Activated naive CD4-positive, alpha-beta T cell treated with anti-CD3 and anti-CD28 coated beads, Interleukin-2, amount 50 U/mL, for 16 hours (primary cell): ENCODE measurements around the gene NEURL4.
"Not testable (repeated sequence)": the region's sequence is repeated elsewhere in the genome, so short reads cannot be mapped to it uniquely, and the experiment has no call there.

Experiments
- DNase-seq: peaks from one replicate; pipeline ENCODE4 v3.0.0-alpha.2; 2020

The NEURL4 gene

DNA sequence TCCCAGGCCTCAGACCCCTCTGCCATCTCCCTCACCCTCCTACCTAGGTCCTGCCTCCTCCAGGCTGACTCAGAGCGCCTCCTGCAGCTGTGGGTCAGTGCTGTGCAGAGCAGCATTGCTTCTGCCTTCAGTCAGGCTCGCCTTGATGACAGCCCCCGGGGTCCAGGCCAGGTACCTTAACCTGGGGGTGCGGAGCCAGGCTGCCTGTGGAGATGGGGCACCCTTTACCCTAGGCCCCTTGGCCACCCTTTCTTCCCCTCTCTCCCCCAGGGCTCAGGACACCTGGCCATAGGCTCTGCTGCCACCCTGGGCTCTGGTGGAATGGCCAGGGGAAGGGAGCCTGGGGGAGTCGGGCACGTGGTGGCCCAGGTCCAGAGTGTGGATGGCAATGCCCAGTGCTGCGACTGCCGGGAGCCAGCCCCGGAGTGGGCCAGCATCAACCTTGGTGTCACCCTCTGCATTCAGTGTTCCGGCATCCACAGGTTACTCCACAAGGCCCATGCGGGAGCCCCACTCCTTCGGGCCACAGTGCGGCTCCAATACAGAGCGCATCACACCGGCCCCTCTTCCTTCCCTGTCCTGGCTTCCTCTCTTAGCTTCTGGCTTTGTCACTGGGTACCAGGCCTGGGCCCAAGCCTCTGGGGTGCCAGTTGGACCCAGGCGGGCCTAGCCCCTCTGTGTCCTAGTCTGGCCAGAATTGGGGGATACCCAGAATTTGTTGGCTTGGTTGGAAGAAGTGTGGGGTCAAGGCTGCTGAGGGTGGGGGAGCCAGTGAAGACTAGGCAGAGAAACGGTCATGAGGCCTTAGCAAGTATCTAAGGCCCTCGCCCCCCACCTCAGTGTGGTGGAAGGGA lies 17.9 kb upstream of the NEURL4 start:
- no peak for DNase-seq

DNA sequence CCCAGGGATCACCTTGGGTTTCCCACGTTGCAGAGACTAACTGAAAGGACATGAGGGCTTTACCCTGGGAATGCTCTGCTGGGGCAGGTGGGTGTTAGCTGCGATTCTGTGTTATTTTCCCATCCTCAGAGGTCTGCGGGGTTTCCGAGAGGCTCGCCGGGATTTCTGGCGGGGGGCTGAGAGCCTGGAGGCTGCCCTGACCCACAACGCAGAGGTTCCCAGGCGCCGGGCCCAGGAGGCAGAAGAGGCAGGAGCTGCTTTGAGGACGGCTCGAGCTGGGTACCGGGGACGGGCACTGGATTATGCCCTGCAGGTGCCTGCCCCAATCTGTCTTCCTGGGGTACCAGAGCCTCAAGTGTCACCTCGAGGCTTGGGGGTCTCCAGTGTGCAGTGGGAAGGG lies 14.1 kb upstream of the NEURL4 start:
- no peak for DNase-seq

DNA sequence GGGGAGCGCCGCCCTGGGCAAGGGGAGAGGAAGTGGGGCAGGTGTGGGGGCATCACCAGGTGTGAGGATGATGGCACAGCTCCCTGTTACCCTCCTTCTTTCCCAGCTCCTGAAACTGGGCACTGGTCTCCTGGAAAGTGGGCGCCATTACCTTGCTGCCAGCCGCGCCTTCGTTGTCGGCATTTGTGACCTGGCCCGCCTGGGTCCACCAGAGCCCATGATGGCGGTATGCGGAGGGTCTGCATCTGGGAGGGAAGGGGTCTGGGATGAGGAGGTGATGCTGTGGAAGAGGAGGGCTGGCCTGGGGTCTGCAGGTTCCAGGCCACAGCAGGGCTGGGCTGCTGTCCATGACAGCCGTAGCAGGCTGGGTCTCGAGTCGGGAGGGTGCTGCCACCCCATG lies 12.7 kb upstream of the NEURL4 start:
- DNase-seq, result no peak

DNA sequence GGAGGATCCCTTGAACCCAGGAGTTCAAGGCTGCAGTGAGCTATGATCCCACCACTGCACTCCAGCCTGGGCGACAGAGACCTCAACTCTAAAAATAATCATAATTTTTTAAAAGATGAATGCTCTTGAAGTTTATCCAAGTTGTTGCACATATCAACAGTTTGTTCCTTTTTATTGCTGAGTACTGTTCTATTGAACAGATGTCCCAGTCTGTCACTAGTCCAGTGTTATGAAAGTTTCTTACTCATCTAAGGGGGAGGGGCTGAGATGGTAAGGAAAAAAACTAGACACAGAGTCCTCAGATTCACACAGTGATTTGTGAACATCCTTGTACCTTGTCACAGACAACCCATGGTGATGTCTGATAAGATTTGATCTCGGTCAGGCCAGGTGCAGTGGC lies 11.0 kb upstream of the NEURL4 start:
- DNase-seq, result no peak

DNA sequence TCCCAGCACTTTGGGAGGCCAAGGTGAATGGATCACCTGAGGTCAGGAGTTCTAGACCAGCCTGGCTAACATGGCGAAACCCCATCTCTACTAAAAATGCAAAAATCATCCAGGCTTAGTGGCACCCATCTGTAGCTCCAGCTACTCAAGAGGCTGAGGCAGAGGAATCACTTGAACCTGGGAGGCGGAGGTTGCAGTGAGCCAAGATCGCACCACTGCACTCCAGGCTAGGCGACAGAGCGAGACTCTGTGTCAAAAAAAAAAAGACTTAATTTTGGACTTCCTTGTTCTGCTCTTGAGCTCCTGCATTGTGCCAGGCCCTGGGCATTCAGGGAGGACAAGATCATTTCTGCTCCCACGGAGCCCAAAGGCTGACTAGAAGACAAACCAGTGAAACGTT lies 8.5 kb upstream of the NEURL4 start:
- DNase-seq, result not testable (repeated sequence)

DNA sequence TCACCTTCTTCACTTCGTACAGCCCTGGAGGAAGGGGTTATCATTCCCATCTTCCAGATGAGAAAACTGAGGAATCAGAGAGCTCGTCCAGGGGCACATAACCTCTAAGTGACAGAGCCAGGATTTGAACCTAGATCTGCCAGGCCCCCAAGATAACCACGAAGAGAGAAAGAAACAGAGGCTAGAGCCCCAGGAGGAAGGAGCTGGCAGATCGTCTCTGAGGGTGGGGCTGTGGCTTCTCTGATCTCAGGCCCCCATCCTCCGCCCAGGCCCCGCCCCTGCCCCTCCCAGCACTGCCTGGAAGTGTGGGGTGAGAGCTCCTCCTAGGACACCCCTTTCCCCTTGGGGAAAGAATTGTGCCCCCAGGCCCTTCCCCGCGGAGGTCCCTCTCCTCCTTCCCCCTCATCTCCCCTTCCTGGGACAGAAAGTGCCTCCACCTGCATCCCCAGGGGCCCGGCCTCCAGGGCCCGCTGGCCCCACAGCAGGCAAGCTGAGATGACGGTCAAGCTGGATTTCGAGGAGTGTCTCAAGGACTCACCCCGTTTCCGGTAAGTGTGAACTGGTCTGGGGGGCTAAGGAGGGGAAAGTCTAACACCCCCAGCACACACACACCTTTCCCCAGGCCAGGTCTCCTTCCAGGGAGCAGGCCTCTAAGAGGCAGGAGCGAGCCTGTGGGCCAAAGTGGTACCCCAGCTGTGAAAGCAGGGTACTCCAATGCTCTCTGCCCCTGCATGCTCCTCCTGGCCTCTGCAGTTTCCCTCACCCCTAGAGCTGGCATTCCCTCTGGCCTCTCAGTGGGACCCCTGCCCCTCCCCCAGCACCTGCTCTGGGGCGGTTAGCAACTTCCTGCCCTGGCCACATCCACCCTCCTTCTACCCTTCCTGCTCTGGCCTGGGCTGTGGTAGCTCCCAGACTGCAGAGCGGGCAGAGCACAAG lies 7.4 kb upstream of the NEURL4 start, which contains the start of gene ACAP1:
ACAP1 (plus strand) TSS at position 290 of the 936 bp plus-strand sequence; CDS start at position 496, 206 bp downstream.
- DNase-seq, result peak; percentile 83

DNA sequence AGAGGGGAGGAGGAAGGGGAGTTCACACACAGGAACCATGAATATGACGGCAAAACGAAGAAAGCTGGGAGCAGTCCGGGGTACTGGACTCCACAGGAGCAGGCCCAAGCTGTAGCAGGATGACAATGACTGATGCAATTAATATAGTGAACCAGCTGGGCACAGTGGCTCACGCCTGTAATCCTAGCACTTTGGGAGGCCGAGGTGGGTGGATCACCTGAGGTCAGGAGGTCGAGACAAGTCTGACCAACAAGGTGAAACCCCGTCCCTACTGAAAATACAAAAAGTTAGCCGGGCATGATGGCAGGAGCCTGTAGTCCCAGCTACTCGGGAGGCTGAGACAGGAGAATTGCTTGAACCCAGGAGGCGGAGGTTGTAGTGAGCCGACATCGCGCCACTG lies 6.6 kb upstream of the NEURL4 start:
- not testable (repeated sequence) for DNase-seq

DNA sequence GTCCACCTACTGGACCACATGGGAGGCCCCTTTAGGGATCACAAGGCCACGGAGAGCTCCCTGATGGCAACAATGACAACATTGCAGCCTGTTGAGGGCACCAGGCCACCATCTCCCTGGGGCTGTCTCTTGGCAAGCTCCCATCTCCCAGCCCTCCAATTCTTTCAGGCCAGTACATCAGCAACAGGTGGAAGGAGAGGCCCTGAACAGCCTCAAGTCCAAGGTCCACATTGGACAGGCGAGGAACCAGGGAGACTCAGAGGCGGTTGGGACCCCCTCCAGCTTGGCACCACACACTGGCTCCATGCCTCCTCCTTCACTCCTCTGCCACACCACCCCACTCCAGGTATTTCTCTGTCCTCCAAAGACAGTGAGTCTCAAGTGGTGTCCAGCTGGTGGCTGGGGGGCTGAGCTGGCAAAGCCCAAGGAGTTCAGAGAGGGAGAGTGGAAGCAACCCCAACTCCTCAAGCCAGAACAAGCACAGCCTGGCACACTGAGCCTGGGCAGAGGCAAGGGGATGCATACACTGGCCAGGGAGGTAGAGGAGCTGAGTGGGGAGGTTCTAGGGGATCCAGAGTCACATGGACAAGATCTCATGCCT lies 5.9 kb upstream of the NEURL4 start:
- no peak for DNase-seq

DNA sequence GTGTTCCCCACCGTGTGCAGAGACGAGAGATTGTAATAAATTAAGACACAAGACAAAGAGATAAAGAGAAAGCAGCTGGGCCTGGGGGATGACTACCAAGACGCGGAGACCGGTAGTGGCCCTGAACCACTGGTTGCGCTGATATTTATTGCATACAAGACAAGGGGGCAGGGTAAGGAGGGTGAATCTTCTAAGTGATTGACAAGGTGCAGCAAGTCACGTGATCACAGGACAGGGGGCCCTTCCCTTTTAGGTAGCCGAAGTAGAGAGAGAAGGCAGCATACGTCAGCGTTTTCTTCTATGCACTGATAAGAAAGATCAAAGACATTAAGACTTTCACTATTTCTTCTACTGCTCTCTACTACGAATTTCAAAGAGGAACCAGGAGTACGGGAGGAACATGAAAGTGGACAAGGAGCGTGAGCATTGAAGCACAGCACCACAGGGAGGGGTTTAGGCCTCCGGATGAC lies 3.5 kb upstream of the NEURL4 start:
- not testable (repeated sequence) for DNase-seq

DNA sequence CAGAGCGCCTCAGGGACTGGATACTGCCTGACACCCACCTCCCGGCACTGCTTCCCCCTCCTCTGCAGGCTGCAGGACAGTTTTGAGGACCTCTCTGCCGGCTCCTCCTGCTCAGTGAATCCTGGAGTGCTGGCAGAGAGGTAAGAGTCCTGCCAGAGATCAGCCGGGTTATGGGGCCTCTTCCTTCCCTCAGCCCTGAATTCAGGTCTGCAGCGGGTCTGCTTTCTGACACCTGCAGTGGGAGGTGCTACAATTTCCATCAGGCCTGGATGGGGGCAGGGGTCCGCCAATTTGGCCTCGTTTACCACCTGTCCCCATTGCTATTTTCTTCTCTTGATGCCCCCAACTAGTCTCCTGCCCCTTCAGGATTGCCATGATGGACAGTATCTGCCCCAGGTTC lies 3.0 kb upstream of the NEURL4 start:
- no peak for DNase-seq

DNA sequence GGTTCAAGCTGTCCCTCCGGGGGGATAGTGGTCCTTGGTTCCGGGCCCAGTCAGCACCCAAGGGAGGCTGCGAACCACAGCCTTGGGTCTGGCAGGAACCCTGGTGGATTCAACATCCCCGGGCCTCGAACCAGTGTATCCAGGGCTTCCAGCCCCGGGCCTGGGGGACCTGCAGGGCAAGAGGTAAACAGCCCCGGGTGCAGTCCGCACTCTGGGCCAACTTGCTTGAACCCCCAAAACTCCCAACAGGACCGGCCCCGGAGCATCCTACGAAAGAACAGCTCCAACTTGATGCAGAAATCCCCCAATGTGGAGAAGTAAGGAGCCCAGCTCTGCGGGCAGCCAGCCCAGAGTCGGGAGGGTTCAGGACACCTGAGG lies 1.5 kb upstream of the NEURL4 start:
- peak; percentile 12 for DNase-seq

DNA sequence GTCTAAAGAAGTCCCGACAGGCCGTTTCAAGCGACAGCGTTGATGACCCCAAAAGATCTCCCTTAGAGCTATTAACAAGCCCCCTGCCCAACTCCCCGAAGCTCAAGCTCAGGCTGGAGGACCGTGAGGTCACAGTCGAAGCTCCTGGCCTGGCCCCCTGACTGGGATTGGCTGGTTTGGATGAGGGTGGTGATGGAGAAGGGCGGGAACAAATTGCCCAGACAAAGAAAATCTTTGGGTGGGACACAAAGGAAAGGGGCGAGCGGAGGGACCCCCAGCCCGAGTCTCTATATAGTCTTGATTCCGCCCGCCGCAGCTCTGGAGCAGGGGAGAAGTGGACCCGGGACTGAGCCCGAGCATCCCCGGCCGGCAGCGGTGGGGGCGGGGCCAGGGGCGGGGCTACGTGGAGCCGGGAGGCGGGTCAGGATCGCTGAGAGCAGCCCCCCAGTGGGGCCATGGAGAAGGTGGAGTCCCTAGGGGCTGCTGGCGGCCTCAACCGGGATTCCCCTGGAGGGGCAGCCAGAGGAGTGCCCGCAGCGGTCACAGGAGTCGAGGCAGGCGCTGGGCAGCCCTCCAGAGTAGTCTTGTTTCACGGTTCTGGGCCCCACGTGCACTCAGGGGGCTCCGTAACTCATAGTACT lies 982 bp upstream of the NEURL4 start:
- DNase-seq, result peak; percentile 83

DNA sequence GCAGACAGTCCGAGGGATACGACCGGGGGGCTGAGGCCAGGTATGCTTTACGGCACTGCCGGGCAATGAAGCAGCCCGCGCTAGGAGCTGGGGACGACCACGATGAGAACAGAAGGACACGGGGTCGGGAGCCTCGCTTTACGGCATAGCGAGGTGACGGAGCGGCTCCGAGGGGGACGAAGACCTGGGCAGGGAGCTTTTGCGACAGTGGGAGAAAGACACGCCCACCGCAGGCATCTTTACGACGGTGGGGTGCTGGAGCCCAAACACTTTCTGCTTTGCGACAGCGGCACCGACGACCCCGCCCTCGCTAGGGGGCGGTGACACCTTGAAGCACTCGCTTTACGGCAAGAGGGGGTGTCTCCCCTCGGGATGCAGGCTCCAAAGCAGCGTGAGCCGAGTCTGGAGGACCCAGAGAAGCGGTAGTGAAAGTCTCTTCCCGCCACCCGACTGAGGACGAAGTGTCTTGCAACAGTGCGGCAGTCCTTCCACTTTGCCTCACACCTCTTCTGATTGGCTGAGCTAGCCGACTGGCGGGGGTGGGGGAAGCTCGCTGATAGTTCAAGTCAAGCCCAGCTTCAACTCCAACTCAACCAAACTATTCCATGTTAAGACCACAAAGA lies 350 bp upstream of the NEURL4 start:
- peak; percentile 96 for DNase-seq

DNA sequence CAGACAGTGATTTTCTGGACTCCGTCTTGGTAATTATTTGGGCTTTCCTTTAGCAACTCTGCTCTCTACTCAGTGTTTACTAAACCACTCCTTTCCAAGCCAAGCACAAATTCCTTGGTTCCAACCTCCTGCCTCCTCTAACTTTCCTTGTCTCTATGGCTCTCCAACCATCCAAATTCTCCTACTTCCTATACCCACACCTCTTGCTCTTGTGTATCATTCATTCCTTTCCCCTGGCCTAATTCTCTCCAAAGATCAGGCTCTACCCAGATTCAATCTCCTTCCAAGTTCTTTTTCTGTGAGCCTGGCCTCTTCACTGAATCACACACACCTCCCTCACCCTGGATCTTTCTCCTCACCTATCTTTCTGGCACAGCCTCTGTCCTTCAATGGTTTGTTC lies 1.1 kb downstream of the NEURL4 start:
- no peak for DNase-seq

DNA sequence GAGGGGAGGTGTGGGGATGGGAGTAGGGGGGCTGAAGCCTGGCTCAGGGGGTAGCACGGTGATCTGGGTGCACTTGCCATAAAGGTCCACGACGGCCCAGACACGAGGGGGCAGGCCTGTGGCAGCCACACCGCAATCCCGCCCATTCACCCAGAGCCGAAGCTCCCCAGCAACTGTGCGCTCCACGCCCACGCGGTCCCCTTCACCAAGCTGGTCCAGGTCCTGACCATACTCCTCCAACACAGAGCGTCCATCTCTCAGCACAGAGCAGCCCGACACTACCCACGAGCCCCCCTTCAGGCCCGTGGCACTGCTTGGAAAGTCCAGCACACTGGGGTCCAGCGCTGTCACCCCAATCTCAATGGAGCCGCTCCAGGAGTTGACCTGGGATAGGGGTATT lies 1.6 kb downstream of the NEURL4 start:
- DNase-seq, result no peak

DNA sequence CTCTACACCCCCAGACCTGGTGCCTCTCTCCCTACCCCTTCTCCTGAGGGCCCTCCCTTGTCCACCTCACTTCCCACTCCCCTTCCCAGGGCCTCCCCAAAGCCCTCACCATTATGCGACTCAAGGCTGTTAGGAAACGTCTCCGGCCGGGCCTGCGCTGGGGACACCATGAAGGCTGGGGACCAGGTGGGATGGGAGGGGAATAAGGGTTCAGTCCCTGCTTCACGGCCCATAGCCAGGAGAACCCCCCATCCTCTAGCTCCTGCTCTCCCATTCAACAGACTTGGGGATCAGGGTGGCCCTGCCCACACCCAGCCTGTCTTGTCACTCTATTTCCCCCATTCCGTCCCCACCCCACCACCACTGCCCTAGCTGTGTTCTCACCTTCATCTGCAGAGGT lies 2.1 kb downstream of the NEURL4 start:
- no peak for DNase-seq

DNA sequence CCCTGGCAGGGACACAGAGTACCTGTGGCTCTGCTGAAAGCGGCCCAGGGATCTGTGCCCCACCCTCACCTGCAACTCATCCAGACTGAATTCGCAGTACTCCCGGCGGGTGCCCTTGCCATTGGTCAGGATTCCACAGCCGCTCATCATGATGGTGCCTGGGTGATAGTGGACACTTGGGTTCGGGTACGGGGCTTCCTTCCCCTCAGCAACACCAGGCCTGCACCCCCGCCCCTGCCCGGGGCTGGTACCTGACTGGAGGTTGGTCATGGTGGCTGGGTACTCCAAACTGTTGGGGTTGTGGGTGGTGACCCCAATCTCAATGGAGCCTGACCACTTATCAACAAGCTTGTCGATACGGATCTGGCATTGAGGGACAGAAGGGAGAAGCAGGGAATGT lies 2.9 kb downstream of the NEURL4 start:
- DNase-seq, result no peak

DNA sequence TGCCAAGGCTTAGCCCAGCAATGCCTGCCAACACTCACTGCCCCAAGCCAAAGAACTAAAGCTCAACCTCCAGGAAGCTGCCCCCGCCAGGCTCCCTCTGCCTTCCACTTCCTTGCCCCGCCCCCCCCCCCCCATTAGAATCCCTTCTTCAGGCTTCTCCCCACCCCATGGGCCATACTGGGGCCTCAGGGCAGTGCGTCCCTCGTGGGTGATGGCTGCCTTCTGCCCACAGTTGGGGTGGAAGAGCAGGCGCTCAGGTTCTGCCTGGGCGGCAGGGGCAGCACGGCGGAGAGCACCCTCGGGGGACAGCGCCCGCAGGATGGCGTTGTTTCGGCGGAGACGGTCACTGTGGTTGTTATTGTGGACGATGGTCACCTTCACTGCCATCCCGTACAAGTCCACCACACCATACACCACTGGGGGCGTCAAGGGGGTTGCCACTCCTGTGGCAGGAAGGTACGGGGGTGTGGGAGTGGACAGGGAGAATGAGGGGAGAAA lies 4.1 kb downstream of the NEURL4 start:
- no peak for DNase-seq

DNA sequence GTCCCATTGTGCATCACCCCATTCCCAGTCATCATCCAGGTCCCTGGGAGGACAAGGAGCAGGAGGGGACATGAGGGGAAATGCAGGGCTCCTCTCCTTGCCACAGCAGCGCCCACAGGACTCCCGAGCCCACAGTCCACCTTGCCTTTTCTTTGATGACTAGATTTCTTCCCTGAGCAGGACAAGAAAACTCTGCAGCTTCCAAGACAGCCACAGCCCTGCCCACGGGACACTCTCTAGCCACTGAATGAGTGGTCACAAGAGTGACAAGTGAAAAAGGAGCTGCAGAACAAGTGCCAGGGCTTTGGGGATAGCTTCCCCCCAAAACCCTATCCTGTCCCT lies 4.7 kb downstream of the NEURL4 start:
- DNase-seq, result no peak

DNA sequence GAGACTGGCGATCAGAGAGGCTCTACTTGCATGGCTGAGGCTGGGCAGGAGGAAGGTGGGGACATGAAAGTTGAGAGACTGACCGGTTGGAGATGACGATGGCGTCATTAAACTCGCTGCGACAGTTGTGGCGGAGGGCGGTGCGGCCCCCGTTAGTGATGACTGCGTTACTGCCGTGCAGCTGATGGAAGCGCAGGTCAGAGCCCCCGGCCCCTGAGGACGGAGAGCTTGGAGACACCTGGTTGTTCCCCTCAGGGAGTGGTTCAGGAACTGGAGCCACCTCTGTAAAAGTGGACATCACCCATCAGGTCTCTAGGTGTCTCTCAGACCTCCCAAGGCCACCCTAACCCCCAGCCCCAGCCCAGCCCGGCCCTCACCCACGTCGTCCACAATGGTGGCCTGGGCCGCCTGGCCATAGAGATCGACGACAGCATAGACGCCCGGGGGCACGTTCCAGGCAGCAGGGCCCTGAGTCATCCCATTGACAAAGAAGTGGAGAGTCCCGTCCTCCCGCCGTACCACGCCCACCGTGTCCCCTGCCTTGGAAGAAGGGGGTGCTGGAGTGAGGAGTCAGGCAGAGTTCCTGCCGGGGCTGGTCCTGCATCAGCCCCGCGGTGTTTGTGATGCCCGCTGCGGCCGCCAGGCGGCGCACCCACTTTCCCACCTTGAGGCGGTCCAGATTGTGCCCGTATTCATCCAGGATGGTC lies 5.3 kb downstream of the NEURL4 start:
- DNase-seq, result peak; percentile 64

DNA sequence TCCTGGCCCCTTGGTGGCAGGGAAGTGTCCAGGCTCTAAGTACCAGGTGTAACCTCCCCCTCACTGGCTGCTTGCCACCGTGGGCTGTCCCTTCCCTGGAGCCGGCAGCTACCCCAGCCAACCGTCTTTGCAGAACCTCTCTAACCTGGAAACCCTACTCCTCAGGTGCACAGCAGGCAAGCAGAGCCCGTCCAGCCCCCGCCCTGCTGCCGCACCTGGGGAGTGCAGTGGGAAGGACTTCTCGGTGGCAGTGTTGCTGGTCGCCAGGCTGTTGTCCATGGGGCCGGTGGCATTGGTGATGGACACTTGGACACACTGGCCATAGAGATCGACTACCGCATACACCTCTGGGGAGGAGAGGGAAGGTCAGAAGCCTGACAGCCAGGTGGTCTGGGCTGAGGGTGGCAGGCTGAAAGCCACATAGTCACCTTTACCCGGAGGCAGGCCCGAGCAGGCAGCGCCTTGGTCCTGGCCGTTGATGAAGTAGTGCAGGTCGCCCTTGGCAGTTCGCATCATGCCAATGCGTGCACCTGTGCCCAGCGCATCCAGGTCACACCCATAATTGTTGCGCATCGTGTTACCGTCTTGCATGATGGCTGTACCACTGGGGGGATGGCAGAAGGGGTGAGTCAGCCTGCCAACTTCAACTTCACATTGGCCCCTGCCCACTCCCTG lies 6.5 kb downstream of the NEURL4 start:
- DNase-seq, result no peak
